HG03139 (cell line): ENCODE results near the gene UTP20.
"Not testable (repeated sequence)": the region's sequence is repeated elsewhere in the genome, so short reads cannot be mapped to it uniquely, and the experiment has no call there.

Source experiments
- ATAC-seq: cut with Tn5 transposase; IDR thresholded peaks from one replicate; pipeline ENCODE4 v1.9.1; 2021; ENCODE audit not compliant: unreplicated experiment

UTP20 gene

GRCh38 chr12:101325590-101325989 is 45.7 kb downstream of the UTP20 start:
- no peak for ATAC-seq

- no peak for ATAC-seq
Observed at GRCh38 chr12:101327051-101327450, 47.1 kb downstream of the UTP20 start.

GRCh38 chr12:101327546-101327945 is 47.6 kb downstream of the UTP20 start:
- ATAC-seq, result no peak

- ATAC-seq, result no peak
Observed at GRCh38 chr12:101328917-101329316, 49.0 kb downstream of the UTP20 start.

GRCh38 chr12:101330631-101331030 is 50.7 kb downstream of the UTP20 start:
- no peak for ATAC-seq

GRCh38 chr12:101336437-101336836 is 56.5 kb downstream of the UTP20 start:
- ATAC-seq, result no peak

GRCh38 chr12:101338087-101338486 is 58.2 kb downstream of the UTP20 start:
- ATAC-seq, result no peak

GRCh38 chr12:101343893-101344292 is 64.0 kb downstream of the UTP20 start:
- no peak for ATAC-seq

- no peak for ATAC-seq
Observed at GRCh38 chr12:101351682-101352081, 71.8 kb downstream of the UTP20 start.

- ATAC-seq, result no peak
Observed at GRCh38 chr12:101356794-101357193, 76.9 kb downstream of the UTP20 start.

GRCh38 chr12:101361455-101361854 is 81.5 kb downstream of the UTP20 start:
- ATAC-seq, result no peak

- no peak for ATAC-seq
Observed at GRCh38 chr12:101368016-101368415, 88.1 kb downstream of the UTP20 start.

- ATAC-seq, result no peak
Observed at GRCh38 chr12:101372431-101372830, 92.5 kb downstream of the UTP20 start.

- ATAC-seq, result no peak
Observed at GRCh38 chr12:101375573-101375972, 95.7 kb downstream of the UTP20 start.

- ATAC-seq, result no peak
Observed at GRCh38 chr12:101379149-101379548, 99.2 kb downstream of the UTP20 start.

GRCh38 chr12:101391181-101391580 is 111.3 kb downstream of the UTP20 start:
- ATAC-seq, result not testable (repeated sequence)

GRCh38 chr12:101407049-101407435 is 127.1 kb downstream of the UTP20 start:
- ATAC-seq, result no peak

- ATAC-seq, result peak; percentile 76
Observed at GRCh38 chr12:101407436-101408345, 127.8 kb downstream of the UTP20 start, which contains the start of gene ARL1. Gene ARL1, minus strand, starts transcription at chr12:101407772. Its CDS starts 127 bp downstream, at chr12:101407645.

- ATAC-seq, result not testable (repeated sequence)
Observed at GRCh38 chr12:101410169-101410568, 130.3 kb downstream of the UTP20 start.

GRCh38 chr12:101414533-101415119 is 134.7 kb downstream of the UTP20 start:
- ATAC-seq, result no peak

- ATAC-seq, result no peak
Observed at GRCh38 chr12:101415228-101415627, 135.3 kb downstream of the UTP20 start.

GRCh38 chr12:101422066-101422465 is 142.2 kb downstream of the UTP20 start:
- ATAC-seq, result not testable (repeated sequence)
